H9 (cell line): ENCODE data around the gene GSG1L. TPM values are rescaled to one million over a fixed set of nuclear protein-coding genes. Genes with fewer than 3 reads are reported as not detected.

Source experiments
- DNase-seq: peaks from one replicate; pipeline ENCODE4 v3.0.0-alpha.2; 2017
- H2AFZ ChIP-seq: one replicate; pipeline ENCODE4 v1.6.1; 2013; ENCODE audit warnings: mild to moderate bottlenecking, low read length, control low read depth, moderate library complexity
- H2AK5ac ChIP-seq: 2 replicates; pipeline ENCODE4 v1.6.1; 2013; ENCODE audit warnings: low read length, control low read depth, mixed read lengths; ENCODE audit not compliant: insufficient read length
- H2BK120ac ChIP-seq: one replicate; pipeline ENCODE4 v1.6.1; 2013; ENCODE audit warnings: low read depth, mild to moderate bottlenecking, low read length, control low read depth, inconsistent platforms; ENCODE audit not compliant: poor library complexity, severe bottlenecking
- H2BK12ac ChIP-seq: 2 replicates; pipeline ENCODE4 v1.6.1; 2013; ENCODE audit warnings: low read length, control low read depth, mixed read lengths, low read depth; ENCODE audit not compliant: insufficient read length
- H2BK15ac ChIP-seq: 2 replicates; pipeline ENCODE4 v1.6.1; 2013; ENCODE audit warnings: low read depth, low read length, control low read depth
- H2BK20ac ChIP-seq: one replicate; pipeline ENCODE4 v1.6.1; 2013; ENCODE audit warnings: low read depth, mild to moderate bottlenecking, low read length, control low read depth, inconsistent platforms; ENCODE audit not compliant: poor library complexity, severe bottlenecking
- H2BK5ac ChIP-seq: 2 replicates; pipeline ENCODE4 v1.6.1; 2013; ENCODE audit warnings: low read length, control low read depth, mixed read lengths; ENCODE audit not compliant: insufficient read length
- H3K14ac ChIP-seq: 2 replicates; pipeline ENCODE4 v1.6.1; 2013; ENCODE audit warnings: low read length, control low read depth; ENCODE audit not compliant: insufficient read depth
- H3K18ac ChIP-seq: 2 replicates; pipeline ENCODE4 v1.6.1; 2013; ENCODE audit warnings: low read depth, mild to moderate bottlenecking, mixed read lengths, low read length, control low read depth; ENCODE audit not compliant: insufficient read length
- H3K23ac ChIP-seq: 2 replicates; pipeline ENCODE4 v1.6.1; 2013; ENCODE audit warnings: low read length, control low read depth, mixed read lengths, low read depth; ENCODE audit not compliant: insufficient read length
- H3K23me2 ChIP-seq: 2 replicates; pipeline ENCODE4 v1.6.1; 2013; ENCODE audit warnings: low read depth, mild to moderate bottlenecking, mixed read lengths, low read length, control low read depth; ENCODE audit not compliant: insufficient read length, poor library complexity, severe bottlenecking
- H3K27ac ChIP-seq: 2 replicates; pipeline ENCODE4 v1.5.1; 2013; ENCODE audit warnings: low read length, control low read depth, mixed read lengths, low read depth; ENCODE audit not compliant: insufficient read length
- H3K27me3 ChIP-seq: 2 replicates; pipeline ENCODE4 v1.6.1; 2013; ENCODE audit warnings: low read length, control low read depth, inconsistent platforms; ENCODE audit not compliant: insufficient read depth
- H3K4ac ChIP-seq: 2 replicates; pipeline ENCODE4 v1.6.1; 2013; ENCODE audit warnings: low read depth, mild to moderate bottlenecking, control low read depth, inconsistent platforms, low read length, moderate library complexity
- H3K4me1 ChIP-seq: 2 replicates; pipeline ENCODE4 v1.6.1; 2013; ENCODE audit warnings: low read length, control low read depth, inconsistent platforms; ENCODE audit not compliant: insufficient read depth
- H3K4me2 ChIP-seq: 2 replicates; pipeline ENCODE4 v1.6.1; 2013; ENCODE audit warnings: low read length, control low read depth, mixed read lengths; ENCODE audit not compliant: insufficient read length, insufficient read depth
- H3K56ac ChIP-seq: 2 replicates; pipeline ENCODE4 v1.6.1; 2013; ENCODE audit warnings: low read depth, mild to moderate bottlenecking, mixed read lengths, low read length, control low read depth; ENCODE audit not compliant: insufficient read length
- H3K79me1 ChIP-seq: 2 replicates; pipeline ENCODE4 v1.6.1; 2013; ENCODE audit warnings: low read depth, mild to moderate bottlenecking, moderate library complexity, low read length, control low read depth, inconsistent platforms; ENCODE audit not compliant: insufficient read depth, poor library complexity, severe bottlenecking
- H3K79me2 ChIP-seq: 2 replicates; pipeline ENCODE4 v1.6.1; 2013; ENCODE audit warnings: low read length, control low read depth, inconsistent platforms; ENCODE audit not compliant: insufficient read depth
- H3K9ac ChIP-seq: 2 replicates; pipeline ENCODE4 v1.6.1; 2013; ENCODE audit warnings: low read length, control low read depth, mixed read lengths; ENCODE audit not compliant: insufficient read length; ENCODE audit errors: extremely low read depth
- H3K9me3 ChIP-seq: one replicate; pipeline ENCODE4 v1.6.1; 2013; ENCODE audit warnings: low read depth, low read length, inconsistent platforms; ENCODE audit not compliant: control insufficient read depth
- H3T11ph ChIP-seq: one replicate; pipeline ENCODE4 v1.6.1; 2013; ENCODE audit warnings: mild to moderate bottlenecking, low read length, control low read depth, inconsistent platforms
- H4K20me1 ChIP-seq: one replicate; pipeline ENCODE4 v1.6.1; 2013; ENCODE audit not compliant: control insufficient read depth, insufficient read length, insufficient read depth
- H4K5ac ChIP-seq: 2 replicates; pipeline ENCODE4 v1.6.1; 2013; ENCODE audit warnings: low read depth, mild to moderate bottlenecking, mixed read lengths, low read length, control low read depth; ENCODE audit not compliant: insufficient read length
- H4K8ac ChIP-seq: replicated peaks from 2 replicates; pipeline ENCODE4 v1.6.1; 2013; ENCODE audit warnings: low read length, control low read depth, mixed read lengths, low read depth; ENCODE audit not compliant: insufficient read length
- H4K91ac ChIP-seq: 2 replicates; pipeline ENCODE4 v1.6.1; 2013; ENCODE audit warnings: low read depth, mild to moderate bottlenecking, moderate library complexity, mixed read lengths, low read length, control low read depth; ENCODE audit not compliant: insufficient read length
- H3K27ac Mint-ChIP-seq, 3 experiments: 2 replicates in 2 of 3; 3 replicates in 1 of 3; pipeline ENCODE4 v1.8.0; 2020 to 2021; ENCODE audit warnings: mixed read lengths in 3 of 3, mild to moderate bottlenecking in 1 of 3, moderate library complexity in 1 of 3
- H3K27me3 Mint-ChIP-seq: 2 replicates; pipeline ENCODE4 v1.8.0; 2021; ENCODE audit warnings: low read depth, mild to moderate bottlenecking, moderate library complexity, mixed read lengths
- H3K36me3 Mint-ChIP-seq, 3 experiments: 2 replicates in 2 of 3; 3 replicates in 1 of 3; pipeline ENCODE4 v1.8.0; 2020 to 2021; ENCODE audit warnings: low read depth in 3 of 3, mixed read lengths in 3 of 3; ENCODE audit not compliant: insufficient read depth in 1 of 3
- H3K4me1 Mint-ChIP-seq, 2 experiments: 2 replicates each; pipeline ENCODE4 v1.8.0; 2020; ENCODE audit warnings: mixed read lengths in 2 of 2
- H3K4me3 Mint-ChIP-seq, 2 experiments: 2 replicates in 1 of 2; 3 replicates in 1 of 2; pipeline ENCODE4 v1.8.0; 2020 to 2021; ENCODE audit warnings: mild to moderate bottlenecking in 2 of 2, mixed read lengths in 2 of 2, moderate library complexity in 1 of 2
- H3K9me3 Mint-ChIP-seq, 2 experiments: 2 replicates in 1 of 2; 3 replicates in 1 of 2; pipeline ENCODE4 v1.8.0; 2020; ENCODE audit warnings: mild to moderate bottlenecking in 2 of 2, mixed read lengths in 2 of 2, moderate library complexity in 1 of 2
- WGBS: extraction: QIAGEN DNeasy Blood & Tissue Kit; methylation state at CpG from one replicate; pipeline ENCODE4 v1.1.7; 2013; ENCODE audit warnings: missing lambda C conversion rate, low lambda C conversion rate, mixed read lengths; ENCODE audit not compliant: insufficient read length; ENCODE audit errors: extremely low coverage; 5-methylcytosine and 5-hydroxymethylcytosine counted together
- total RNA-seq: library from RNA; stranded (reverse); gene quantifications from 2 replicates; pipeline ENCODE4 v1.2.1, GENCODE V29; 2021
- TF ChIP-seq, protein P1 (sequence below): fragments of 200-600 bp; sonication (generic); conservative IDR thresholded peaks from 3 replicates; pipeline ENCODE4 v1.8.0; 2021; ENCODE audit warnings: antibody characterized with exemption, mild to moderate bottlenecking

The GSG1L gene
- total RNA-seq, 1 experiment from 2014 or later = 0.35 TPM

GRCh38 chr16:27790546-27791403, 272.7 kb downstream of the GSG1L start:
- Histone ChIP-seq H2BK120ac (no peak overlapping the region), H2AFZ (no peak overlapping the region), H2AK5ac (no peak overlapping the region)

More at GRCh38 chr16:27790546-27791403, 272.7 kb downstream of the GSG1L start:
- Histone ChIP-seq H2BK5ac (no peak overlapping the region), H3K4ac (no peak overlapping the region), H3K56ac (no peak overlapping the region), H2BK15ac (no peak overlapping the region), H3K79me2 (no peaks in the 10 kb centered on the region), H3K23ac (no peak overlapping the region), H4K20me1 (no peaks in the 10 kb centered on the region), H3K4me1 (no peaks in the 10 kb centered on the region), H3K9ac (no peak overlapping the region), H3K18ac (no peak overlapping the region), H3K23me2 (no peaks in the 10 kb centered on the region), H3K27ac (no peak overlapping the region), H4K5ac (no peak overlapping the region), H3K27me3 (no peaks in the 10 kb centered on the region; the same call in 1 of the 2 replicates), H3K9me3 (no peaks in the 10 kb centered on the region), H3K79me1 (no peaks in the 10 kb centered on the region), H2BK20ac (no peak overlapping the region), H2BK12ac (no peak overlapping the region), H3K14ac (peak overlapping the region; percentile 48; the same call in 1 of the 2 replicates), H3T11ph (no peak overlapping the region), H4K8ac (no peak overlapping the region), H4K91ac (no peak overlapping the region), H3K4me2 (no peak overlapping the region)
- H3K27me3 Mint-ChIP-seq = peaks cover 7% of the 10 kb centered on the region
- H3K4me1 Mint-ChIP-seq = no peaks in the 10 kb centered on the region
- no peak overlapping the region for H3K27ac Mint-ChIP-seq
- H3K4me3 Mint-ChIP-seq = no peak overlapping the region
- TF ChIP-seq, protein P1, sequence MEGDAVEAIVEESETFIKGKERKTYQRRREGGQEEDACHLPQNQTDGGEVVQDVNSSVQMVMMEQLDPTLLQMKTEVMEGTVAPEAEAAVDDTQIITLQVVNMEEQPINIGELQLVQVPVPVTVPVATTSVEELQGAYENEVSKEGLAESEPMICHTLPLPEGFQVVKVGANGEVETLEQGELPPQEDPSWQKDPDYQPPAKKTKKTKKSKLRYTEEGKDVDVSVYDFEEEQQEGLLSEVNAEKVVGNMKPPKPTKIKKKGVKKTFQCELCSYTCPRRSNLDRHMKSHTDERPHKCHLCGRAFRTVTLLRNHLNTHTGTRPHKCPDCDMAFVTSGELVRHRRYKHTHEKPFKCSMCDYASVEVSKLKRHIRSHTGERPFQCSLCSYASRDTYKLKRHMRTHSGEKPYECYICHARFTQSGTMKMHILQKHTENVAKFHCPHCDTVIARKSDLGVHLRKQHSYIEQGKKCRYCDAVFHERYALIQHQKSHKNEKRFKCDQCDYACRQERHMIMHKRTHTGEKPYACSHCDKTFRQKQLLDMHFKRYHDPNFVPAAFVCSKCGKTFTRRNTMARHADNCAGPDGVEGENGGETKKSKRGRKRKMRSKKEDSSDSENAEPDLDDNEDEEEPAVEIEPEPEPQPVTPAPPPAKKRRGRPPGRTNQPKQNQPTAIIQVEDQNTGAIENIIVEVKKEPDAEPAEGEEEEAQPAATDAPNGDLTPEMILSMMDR = no peak
- WGBS = no CpG with 5 or more reads among the region's 12 CpGs
- H3K36me3 Mint-ChIP-seq = no peaks in the 10 kb centered on the region
- H3K9me3 Mint-ChIP-seq = no peaks in the 10 kb centered on the region
- no peak for DNase-seq
